Right lobe of liver (tissue), 4 donors: ENCODE data around the gene CTCF.

ENCODE experiments used
- POLR2A ChIP-seq: fragments of 450-650 bp; IDR thresholded peaks from one replicate; pipeline ENCODE4 v1.6.1; 2017; ENCODE audit warnings: antibody characterized with exemption, mild to moderate bottlenecking
- TF ChIP-seq, protein P1 (sequence below), 4 donors: fragments of 200-600 bp in 3 of 4; fragments of 450-650 bp in 1 of 4; IDR thresholded peaks; one replicate each; pipeline versions ENCODE4 v1.5.1 to v1.8.0; 2016 to 2022; ENCODE audit warnings: antibody characterized with exemption in 4 of 4, mild to moderate bottlenecking in 2 of 4
- donor health status: DM: no; HTN: no; CAD: no.
- donor health status: DM: no; HTN: no; CAD: no.
- donor health status: DM: no; HTN: yes; CAD: no.

GRCh38 chr16:67661101-67661761, 98.9 kb downstream of the CTCF start:
- TF ChIP-seq, protein P1, sequence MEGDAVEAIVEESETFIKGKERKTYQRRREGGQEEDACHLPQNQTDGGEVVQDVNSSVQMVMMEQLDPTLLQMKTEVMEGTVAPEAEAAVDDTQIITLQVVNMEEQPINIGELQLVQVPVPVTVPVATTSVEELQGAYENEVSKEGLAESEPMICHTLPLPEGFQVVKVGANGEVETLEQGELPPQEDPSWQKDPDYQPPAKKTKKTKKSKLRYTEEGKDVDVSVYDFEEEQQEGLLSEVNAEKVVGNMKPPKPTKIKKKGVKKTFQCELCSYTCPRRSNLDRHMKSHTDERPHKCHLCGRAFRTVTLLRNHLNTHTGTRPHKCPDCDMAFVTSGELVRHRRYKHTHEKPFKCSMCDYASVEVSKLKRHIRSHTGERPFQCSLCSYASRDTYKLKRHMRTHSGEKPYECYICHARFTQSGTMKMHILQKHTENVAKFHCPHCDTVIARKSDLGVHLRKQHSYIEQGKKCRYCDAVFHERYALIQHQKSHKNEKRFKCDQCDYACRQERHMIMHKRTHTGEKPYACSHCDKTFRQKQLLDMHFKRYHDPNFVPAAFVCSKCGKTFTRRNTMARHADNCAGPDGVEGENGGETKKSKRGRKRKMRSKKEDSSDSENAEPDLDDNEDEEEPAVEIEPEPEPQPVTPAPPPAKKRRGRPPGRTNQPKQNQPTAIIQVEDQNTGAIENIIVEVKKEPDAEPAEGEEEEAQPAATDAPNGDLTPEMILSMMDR (IDR thresholded peaks at IDR 0.05) = no peak
- TF ChIP-seq POLR2A = no peak
